Liver (tissue), 9 donors: ENCODE data around the gene ZNF879. TPM values are rescaled to one million over a fixed set of nuclear protein-coding genes. Genes with fewer than 3 reads are reported as not detected.

Experiments used
- DNase-seq: peaks from one replicate; pipeline ENCODE4 v3.0.0-alpha.2; 2017; ENCODE audit warnings: low spot score
- H3K27ac ChIP-seq, 2 donors: one replicate each; pipeline ENCODE4 v1.7.0; 2013; ENCODE audit warnings: inconsistent platforms in 2 of 2, low read length in 2 of 2, control low read depth in 1 of 2, low read depth in 1 of 2, mild to moderate bottlenecking in 1 of 2
- H3K27me3 ChIP-seq, 4 donors: one replicate each; pipeline versions ENCODE4 v1.6.1 to v1.7.0; 2013; ENCODE audit warnings: low read length in 3 of 4, inconsistent platforms in 1 of 4, mild to moderate bottlenecking in 1 of 4, moderate library complexity in 1 of 4; ENCODE audit not compliant: control insufficient read depth in 4 of 4, insufficient read depth in 4 of 4
- H3K36me3 ChIP-seq, 4 donors: one replicate each; pipeline versions ENCODE4 v1.6.1 to v1.7.0; 2013; ENCODE audit warnings: low read length in 3 of 4, mild to moderate bottlenecking in 3 of 4, low read depth in 1 of 4, moderate library complexity in 1 of 4; ENCODE audit not compliant: control insufficient read depth in 4 of 4, insufficient read depth in 3 of 4
- H3K4me1 ChIP-seq, 4 donors: one replicate each; pipeline versions ENCODE4 v1.6.1 to v1.7.0; 2013; ENCODE audit warnings: low read length in 3 of 4, mild to moderate bottlenecking in 3 of 4, moderate library complexity in 1 of 4; ENCODE audit not compliant: control insufficient read depth in 4 of 4, insufficient read depth in 4 of 4
- H3K4me3 ChIP-seq, 3 donors: one replicate each; pipeline versions ENCODE4 v1.6.1 to v1.7.0; 2013; ENCODE audit warnings: low read length in 3 of 3, control low read depth in 1 of 3, low read depth in 1 of 3, mild to moderate bottlenecking in 1 of 3
- H3K9ac ChIP-seq, 2 donors: one replicate each; pipeline ENCODE4 v1.7.0; 2013; ENCODE audit warnings: low read length in 2 of 2, mild to moderate bottlenecking in 2 of 2, moderate library complexity in 2 of 2, control low read depth in 1 of 2, low read depth in 1 of 2
- H3K9me3 ChIP-seq, 4 donors: one replicate each; pipeline versions ENCODE4 v1.6.1 to v1.7.0; 2013; ENCODE audit warnings: low read length in 3 of 4; ENCODE audit not compliant: control insufficient read depth in 4 of 4
- EGR1 ChIP-seq, 2 donors: IDR thresholded peaks; 2 replicates each; pipeline ENCODE4 v1.6.1; 2016 to 2018; ENCODE audit warnings: antibody characterized with exemption in 2 of 2, low read depth in 2 of 2
- FOXA1 ChIP-seq: IDR thresholded peaks from 2 replicates; pipeline ENCODE4 v1.6.1; 2016; ENCODE audit warnings: antibody characterized with exemption
- GABPA ChIP-seq, 2 donors: IDR thresholded peaks in 1 of 2; conservative IDR thresholded peaks in 1 of 2; 2 replicates each; pipeline ENCODE4 v1.6.1; 2016; ENCODE audit warnings: antibody characterized with exemption in 2 of 2, mild to moderate bottlenecking in 1 of 2, moderate library complexity in 1 of 2
- HNF4A ChIP-seq, 2 donors: conservative IDR thresholded peaks; 2 replicates each; pipeline ENCODE4 v1.6.1; 2016; ENCODE audit warnings: antibody characterized with exemption in 2 of 2, mild to moderate bottlenecking in 2 of 2
- JUND ChIP-seq, 2 donors: IDR thresholded peaks; 2 replicates each; pipeline ENCODE4 v1.6.1; 2016; ENCODE audit warnings: antibody characterized with exemption in 2 of 2
- NR2F2 ChIP-seq: IDR thresholded peaks from 2 replicates; pipeline ENCODE4 v1.6.1; 2016; ENCODE audit warnings: antibody characterized with exemption
- RXRA ChIP-seq, 2 donors: IDR thresholded peaks; 2 replicates each; pipeline ENCODE4 v1.6.1; 2017 to 2018; ENCODE audit warnings: antibody characterized with exemption in 2 of 2, mild to moderate bottlenecking in 1 of 2
- SP1 ChIP-seq: IDR thresholded peaks from 2 replicates; pipeline ENCODE4 v1.6.1; 2018; ENCODE audit warnings: antibody characterized with exemption, mild to moderate bottlenecking
- YY1 ChIP-seq: IDR thresholded peaks from 2 replicates; pipeline ENCODE4 v1.6.1; 2016; ENCODE audit warnings: antibody characterized with exemption, mild to moderate bottlenecking
- ZBTB33 ChIP-seq: IDR thresholded peaks from 2 replicates; pipeline ENCODE4 v1.6.1; 2016; ENCODE audit warnings: antibody characterized with exemption
- WGBS: extraction: QIAGEN DNeasy Blood & Tissue Kit; methylation state at CpG from one replicate; pipeline ENCODE4 v1.1.7; 2013; 5-methylcytosine and 5-hydroxymethylcytosine counted together
- polyA plus RNA-seq, 2 donors: library from polyadenylated mRNA; stranded (reverse) in 1 of 2; unstranded in 1 of 2; fragments of 200-250 nt in 1 of 2; fragments of >200 nt in 1 of 2; fragmentation: Nextera tagmentation in 1 of 2; extraction: Ambion mirVana in 1 of 2; gene quantifications; one replicate each; pipeline versions ENCODE4 v1.2.1 to v1.2.3, GENCODE V29; 2013 to 2015
- total RNA-seq, 2 donors: library from RNA; depleted of rRNA; stranded (reverse); fragments of >200 nt; gene quantifications; one replicate each; pipeline ENCODE4 v1.2.3, GENCODE V29; 2014
- TF ChIP-seq, protein P1 (sequence below): fragments of 150-350 bp; IDR thresholded peaks from 2 replicates; pipeline ENCODE4 v1.5.1; 2017; ENCODE audit warnings: improper control_type of control experiment, low read depth, low read length; ENCODE audit not compliant: missing input control
- TF ChIP-seq, protein P2 (sequence below): IDR thresholded peaks from 2 replicates; pipeline ENCODE4 v1.6.1; 2016; ENCODE audit warnings: antibody characterized with exemption
- TF ChIP-seq, protein P3 (sequence below): IDR thresholded peaks from 2 replicates; pipeline ENCODE4 v1.6.1; 2016; ENCODE audit warnings: antibody characterized with exemption
- TF ChIP-seq, protein P4 (sequence below): IDR thresholded peaks from 2 replicates; pipeline ENCODE4 v1.6.1; 2016; ENCODE audit warnings: antibody characterized with exemption, mild to moderate bottlenecking
- donor health status: healthy.
- donor health status: healthy.
- donor health status: healthy.
- donor health status: healthy.
- donor health status: healthy.

ZNF879 gene
- total and polyA plus RNA-seq, 4 donors = 0.48 to 2.4 (median 1.5) TPM

GRCh38 chr5:178983728-178984127 lies 39.9 kb upstream of the ZNF879 start:
- Histone ChIP-seq H3K36me3 (no peaks in the 10 kb centered on the region), H3K9me3 (peaks cover 33 to 57% (median 41%) of the 10 kb centered on the region in 4 donors), H3K27ac (no peak overlapping the region), H3K27me3 (no peaks in the 10 kb centered on the region), H3K4me1 (no peaks in the 10 kb centered on the region), H3K4me3 (peak overlapping the region in 1 of 3 donors; percentile 28), H3K9ac (no peak overlapping the region)
- WGBS = 93% methylated on average over 10 of the region's 10 CpGs
- TF ChIP-seq EGR1 (IDR thresholded peaks at IDR 0.05; ENCODE audit: low read depth in 2 of 2) (no peak), YY1 (no peak), GABPA (IDR thresholded peaks at IDR 0.05 in 1 of 2, conservative IDR thresholded peaks at IDR 0.05 in 1 of 2) (no peak), RXRA (IDR thresholded peaks at IDR 0.05) (no peak), HNF4A (conservative IDR thresholded peaks at IDR 0.05) (no peak), FOXA1 (no peak), SP1 (no peak), JUND (IDR thresholded peaks at IDR 0.05) (no peak)
- TF ChIP-seq, protein P1, sequence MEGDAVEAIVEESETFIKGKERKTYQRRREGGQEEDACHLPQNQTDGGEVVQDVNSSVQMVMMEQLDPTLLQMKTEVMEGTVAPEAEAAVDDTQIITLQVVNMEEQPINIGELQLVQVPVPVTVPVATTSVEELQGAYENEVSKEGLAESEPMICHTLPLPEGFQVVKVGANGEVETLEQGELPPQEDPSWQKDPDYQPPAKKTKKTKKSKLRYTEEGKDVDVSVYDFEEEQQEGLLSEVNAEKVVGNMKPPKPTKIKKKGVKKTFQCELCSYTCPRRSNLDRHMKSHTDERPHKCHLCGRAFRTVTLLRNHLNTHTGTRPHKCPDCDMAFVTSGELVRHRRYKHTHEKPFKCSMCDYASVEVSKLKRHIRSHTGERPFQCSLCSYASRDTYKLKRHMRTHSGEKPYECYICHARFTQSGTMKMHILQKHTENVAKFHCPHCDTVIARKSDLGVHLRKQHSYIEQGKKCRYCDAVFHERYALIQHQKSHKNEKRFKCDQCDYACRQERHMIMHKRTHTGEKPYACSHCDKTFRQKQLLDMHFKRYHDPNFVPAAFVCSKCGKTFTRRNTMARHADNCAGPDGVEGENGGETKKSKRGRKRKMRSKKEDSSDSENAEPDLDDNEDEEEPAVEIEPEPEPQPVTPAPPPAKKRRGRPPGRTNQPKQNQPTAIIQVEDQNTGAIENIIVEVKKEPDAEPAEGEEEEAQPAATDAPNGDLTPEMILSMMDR = no peak
- TF ChIP-seq, protein P2, sequence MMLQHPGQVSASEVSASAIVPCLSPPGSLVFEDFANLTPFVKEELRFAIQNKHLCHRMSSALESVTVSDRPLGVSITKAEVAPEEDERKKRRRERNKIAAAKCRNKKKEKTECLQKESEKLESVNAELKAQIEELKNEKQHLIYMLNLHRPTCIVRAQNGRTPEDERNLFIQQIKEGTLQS = no peak
- TF ChIP-seq, protein P3, sequence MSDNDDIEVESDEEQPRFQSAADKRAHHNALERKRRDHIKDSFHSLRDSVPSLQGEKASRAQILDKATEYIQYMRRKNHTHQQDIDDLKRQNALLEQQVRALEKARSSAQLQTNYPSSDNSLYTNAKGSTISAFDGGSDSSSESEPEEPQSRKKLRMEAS = no peak
- DNase-seq = no peak

DNA sequence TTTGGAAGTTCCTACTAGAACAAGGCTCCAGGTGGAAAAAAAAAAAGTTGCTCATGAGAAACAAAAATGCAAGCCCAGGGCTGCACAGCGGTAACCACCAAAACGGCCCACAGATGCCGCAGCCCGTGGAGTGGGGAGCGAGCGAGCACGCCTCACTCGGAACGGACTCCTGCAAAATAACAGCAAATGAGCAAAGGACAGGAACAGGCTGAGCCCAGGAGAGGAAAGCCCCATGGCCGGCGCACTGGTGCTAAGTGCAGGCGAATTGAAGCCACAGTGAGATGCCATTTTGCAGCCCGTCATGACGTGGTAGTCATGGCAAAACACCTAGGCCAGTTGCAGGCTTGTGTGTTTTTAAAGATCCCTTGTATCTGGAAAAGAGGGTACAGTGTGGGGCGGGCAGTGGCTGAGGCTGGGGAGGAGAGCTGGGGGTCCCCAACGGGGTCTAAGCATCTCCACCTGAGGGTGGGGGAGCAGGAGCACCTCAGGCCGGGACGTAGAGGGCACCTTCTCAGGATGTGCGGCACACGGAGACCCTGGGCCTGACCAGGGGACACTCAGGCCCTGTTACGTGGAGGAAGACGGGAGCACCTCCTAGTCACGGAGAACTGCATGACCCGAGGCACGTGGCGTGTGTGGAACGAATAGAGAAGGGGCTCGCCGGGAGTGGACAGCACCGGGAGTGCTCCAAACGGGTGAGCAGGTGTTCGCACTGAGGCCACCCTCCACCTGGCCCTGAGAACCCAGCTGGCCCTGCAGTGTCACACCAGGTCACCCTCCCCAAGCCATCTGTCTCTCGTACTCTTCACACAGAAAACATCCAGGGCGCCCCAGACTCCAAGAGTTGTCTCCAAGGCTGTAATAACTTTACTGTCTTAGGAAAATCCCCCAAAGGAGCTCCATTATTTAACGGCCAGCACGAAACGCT lies 39.2 kb upstream of the ZNF879 start:
- H3K27me3 ChIP-seq = no peaks in the 10 kb centered on the region
- TF ChIP-seq EGR1 (IDR thresholded peaks at IDR 0.05; ENCODE audit: low read depth in 2 of 2) = no peak
- TF ChIP-seq, protein P4, sequence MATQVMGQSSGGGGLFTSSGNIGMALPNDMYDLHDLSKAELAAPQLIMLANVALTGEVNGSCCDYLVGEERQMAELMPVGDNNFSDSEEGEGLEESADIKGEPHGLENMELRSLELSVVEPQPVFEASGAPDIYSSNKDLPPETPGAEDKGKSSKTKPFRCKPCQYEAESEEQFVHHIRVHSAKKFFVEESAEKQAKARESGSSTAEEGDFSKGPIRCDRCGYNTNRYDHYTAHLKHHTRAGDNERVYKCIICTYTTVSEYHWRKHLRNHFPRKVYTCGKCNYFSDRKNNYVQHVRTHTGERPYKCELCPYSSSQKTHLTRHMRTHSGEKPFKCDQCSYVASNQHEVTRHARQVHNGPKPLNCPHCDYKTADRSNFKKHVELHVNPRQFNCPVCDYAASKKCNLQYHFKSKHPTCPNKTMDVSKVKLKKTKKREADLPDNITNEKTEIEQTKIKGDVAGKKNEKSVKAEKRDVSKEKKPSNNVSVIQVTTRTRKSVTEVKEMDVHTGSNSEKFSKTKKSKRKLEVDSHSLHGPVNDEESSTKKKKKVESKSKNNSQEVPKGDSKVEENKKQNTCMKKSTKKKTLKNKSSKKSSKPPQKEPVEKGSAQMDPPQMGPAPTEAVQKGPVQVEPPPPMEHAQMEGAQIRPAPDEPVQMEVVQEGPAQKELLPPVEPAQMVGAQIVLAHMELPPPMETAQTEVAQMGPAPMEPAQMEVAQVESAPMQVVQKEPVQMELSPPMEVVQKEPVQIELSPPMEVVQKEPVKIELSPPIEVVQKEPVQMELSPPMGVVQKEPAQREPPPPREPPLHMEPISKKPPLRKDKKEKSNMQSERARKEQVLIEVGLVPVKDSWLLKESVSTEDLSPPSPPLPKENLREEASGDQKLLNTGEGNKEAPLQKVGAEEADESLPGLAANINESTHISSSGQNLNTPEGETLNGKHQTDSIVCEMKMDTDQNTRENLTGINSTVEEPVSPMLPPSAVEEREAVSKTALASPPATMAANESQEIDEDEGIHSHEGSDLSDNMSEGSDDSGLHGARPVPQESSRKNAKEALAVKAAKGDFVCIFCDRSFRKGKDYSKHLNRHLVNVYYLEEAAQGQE = no peak
- no peak for TF ChIP-seq NR2F2
- TF ChIP-seq ZBTB33 = no peak
- TF ChIP-seq, protein P1 = no peak
- peaks cover 28 to 55% (median 40%) of the 10 kb centered on the region in 4 donors for H3K9me3 ChIP-seq
- WGBS = 95% methylated on average over 37 of the region's 37 CpGs
- H3K36me3 ChIP-seq = no peaks in the 10 kb centered on the region
- no peak for DNase-seq
- peak overlapping the region in 1 of 3 donors; percentile 23 for H3K4me3 ChIP-seq
- no peak overlapping the region for H3K27ac ChIP-seq
- no peaks in the 10 kb centered on the region for H3K4me1 ChIP-seq
- H3K9ac ChIP-seq = no peak overlapping the region
